GM04504 (cell line): Measurements from ENCODE around the gene MMP21.

Source experiments
- DNase-seq: peaks from one replicate; pipeline ENCODE4 v3.0.0-alpha.2; 2012; ENCODE audit warnings: low read depth

Gene MMP21

GRCh38 chr10:125765835-125766234, 9.8 kb downstream of the MMP21 start:
- no peak for DNase-seq

GRCh38 chr10:125762692-125763648, 12.7 kb downstream of the MMP21 start:
- no peak for DNase-seq

DNA sequence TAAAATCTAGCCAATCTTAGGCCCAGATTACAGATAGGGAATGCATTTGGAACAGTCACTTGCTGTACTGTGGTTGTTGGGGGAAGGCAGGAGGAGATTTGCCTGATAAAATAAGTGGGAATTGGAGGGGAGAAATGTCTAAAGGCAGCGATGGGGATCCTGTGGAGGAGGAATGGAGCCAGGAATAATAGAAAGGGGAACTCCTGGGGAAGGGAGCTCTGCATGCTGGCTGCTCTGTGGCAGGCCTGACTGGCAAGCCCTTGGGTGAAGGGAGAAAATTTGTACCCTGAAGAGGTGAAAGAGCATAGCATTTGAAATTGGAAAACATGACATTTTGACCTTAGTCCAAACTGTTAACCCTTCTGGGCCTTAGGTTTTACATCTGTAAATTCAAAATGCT, 13.7 kb downstream of the MMP21 start:
- no peak for DNase-seq

- DNase-seq: no peak
Observed at GRCh38 chr10:125757742-125758141, 17.9 kb downstream of the MMP21 start.

DNA sequence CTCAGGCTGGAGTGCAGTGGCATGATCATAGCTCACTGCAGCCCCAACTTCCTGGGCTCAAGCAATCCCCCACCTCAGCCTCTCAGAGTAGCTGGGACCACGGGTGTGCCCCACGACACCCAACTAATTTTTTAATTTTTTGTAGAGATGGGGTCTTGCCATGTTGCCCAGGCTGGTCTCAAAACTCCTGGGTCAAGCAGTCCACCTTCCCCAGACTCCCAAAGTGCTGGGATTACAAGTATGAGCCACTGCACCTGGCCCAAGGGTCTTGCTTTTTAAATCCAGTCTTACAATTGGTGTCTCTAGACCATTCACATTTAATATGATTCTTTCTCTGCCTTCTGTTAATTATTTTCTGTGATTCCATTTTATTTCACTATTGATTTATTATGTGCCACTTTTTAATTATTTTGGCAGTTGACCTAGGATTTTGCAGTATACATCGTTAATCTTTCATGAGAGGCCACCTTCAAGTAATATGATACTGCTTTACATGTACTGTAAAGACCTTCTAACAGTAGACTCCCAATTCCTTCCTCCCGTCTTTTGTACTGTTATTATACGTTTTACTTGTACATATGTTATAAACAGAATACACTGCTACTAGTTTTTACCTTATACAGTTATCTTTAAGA, 18.7 kb downstream of the MMP21 start:
- DNase-seq: no peak

DNA sequence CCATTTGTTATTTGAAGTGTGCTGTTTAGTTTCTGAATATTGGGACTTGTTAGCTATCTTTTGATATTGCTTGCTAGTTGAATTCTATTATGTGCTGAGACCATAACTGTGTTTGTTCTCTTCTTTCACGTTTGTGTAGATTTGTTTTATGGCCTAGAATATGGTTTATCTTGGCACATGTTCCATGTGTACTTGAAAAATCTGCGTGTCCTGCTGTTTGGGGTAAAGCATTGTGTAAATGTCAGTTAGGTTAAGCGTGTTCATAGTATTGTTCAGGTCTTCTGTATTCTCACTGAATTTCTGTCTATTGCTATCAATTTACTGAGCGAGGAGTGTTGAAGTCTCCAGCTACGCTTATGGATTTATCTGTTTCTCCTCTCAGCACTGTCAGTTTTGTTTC, 19.4 kb downstream of the MMP21 start:
- no peak for DNase-seq

DNA sequence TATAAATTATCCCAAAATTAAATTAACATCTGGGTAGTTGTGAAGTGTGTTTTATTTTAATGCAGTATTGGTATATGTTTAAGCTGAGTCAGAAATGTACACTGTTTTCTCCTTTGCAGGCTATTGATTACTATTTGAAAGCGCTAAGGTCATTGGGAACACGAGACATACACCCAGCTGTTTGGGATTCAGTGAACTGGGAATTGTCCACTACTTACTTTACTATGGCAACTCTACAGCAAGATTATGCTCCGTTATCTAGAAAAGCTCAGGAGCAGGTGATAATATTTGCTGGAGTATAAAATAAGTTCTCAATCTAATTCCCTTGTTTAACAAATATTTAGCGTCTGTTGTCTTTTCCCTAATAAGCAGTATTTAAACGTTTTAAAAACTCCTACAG, 28.2 kb downstream of the MMP21 start:
- DNase-seq: no peak

GRCh38 chr10:125744909-125745308, 30.7 kb downstream of the MMP21 start:
- DNase-seq: no peak

DNA sequence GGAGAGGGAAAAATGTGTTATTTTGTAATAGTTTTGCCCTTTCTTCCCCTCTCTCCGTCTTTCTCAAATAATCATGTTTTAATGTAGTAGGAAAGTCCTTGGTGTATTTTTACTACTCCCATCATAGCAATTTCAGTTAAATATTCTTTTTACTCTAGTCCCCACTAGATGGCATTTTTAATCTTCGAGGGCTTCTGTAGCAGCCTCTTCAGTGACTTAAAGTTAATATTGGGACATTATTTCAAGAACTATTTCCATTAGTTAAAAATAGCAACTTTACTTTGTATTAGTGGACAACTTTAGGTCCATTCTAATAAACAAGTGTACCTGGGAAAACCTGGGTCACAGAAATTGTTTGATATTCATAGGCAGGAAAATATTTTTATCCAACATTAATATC, 33.2 kb downstream of the MMP21 start:
- no peak for DNase-seq

GRCh38 chr10:125739994-125740679, 35.5 kb downstream of the MMP21 start:
- no peak for DNase-seq

DNA sequence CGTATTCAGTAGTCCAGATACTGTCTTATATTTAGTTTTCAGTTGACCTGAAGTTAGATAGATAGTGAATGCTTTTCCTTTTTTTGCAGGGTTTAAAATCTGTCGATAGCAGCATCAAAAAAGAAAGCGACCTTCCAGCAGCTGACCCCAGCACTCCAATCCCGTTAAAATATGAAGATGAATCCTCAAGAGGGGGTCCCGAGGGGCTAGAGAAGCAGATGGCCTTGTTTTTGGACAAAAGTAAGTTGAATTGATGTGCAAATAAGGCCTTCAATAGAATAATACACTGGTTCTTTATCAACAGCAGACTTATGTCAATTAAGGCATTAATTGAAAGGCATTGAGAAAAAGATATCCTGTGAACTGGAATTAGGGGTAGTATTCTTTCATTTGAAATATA, 37.4 kb downstream of the MMP21 start:
- DNase-seq: no peak

- DNase-seq: no peak
Observed at GRCh38 chr10:125734823-125735222, 40.8 kb downstream of the MMP21 start.

DNA sequence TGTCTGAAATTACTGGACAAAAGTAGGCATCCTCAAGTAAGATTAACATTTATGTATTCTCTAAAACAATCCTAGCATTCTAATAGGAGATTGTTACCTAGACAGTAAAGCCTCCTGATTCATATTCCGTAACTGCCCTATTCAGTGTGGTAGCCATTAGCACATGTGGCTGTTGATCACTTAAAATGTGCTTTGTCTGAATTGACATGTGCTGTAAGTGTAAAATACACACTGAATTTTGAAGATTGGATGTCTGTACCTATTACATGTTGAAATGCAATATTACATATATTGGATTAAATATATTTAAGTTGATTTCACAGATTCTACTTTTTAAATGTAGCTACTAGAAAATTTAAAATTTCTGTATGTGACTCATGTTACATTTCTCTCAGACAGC, 41.5 kb downstream of the MMP21 start:
- no peak for DNase-seq

GRCh38 chr10:125727436-125727835, 48.2 kb downstream of the MMP21 start:
- DNase-seq: no peak

GRCh38 chr10:125726914-125727313, 48.7 kb downstream of the MMP21 start:
- no peak for DNase-seq

DNA sequence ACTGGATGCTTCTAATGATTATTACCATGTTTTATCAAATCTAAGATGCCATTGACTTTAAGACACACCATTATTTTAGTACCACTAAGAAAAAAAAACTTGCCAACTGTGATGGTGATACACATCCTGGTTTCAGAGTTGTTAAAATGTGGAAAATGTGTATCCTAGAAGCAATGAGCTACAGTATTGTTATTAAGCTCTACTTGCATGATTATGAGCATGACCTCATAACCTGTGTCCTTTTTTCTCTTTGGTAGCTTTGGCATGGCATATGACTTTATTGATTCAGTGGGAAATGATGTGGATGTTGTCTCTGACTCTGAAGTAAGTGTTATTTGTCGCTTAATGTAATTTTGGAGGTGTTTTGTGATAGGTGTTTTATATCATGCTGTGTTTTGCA, 52.8 kb downstream of the MMP21 start:
- DNase-seq: no peak

GRCh38 chr10:125721035-125721434, 54.6 kb downstream of the MMP21 start:
- DNase-seq: no peak

- no peak for DNase-seq
Observed at GRCh38 chr10:125720002-125720382, 55.6 kb downstream of the MMP21 start.

- DNase-seq: peak; percentile 97
Observed at GRCh38 chr10:125719173-125720001, 56.2 kb downstream of the MMP21 start, which contains the start of gene EDRF1. Gene EDRF1, plus strand, starts transcription at chr10:125719709. Its CDS starts 99 bp downstream, at chr10:125719808.
